ENCODE data around the gene CNOT2.
A peak's percentile ranks its signal among the peaks of the same experiment; 100 is the strongest.

The CNOT2 gene

DNA sequence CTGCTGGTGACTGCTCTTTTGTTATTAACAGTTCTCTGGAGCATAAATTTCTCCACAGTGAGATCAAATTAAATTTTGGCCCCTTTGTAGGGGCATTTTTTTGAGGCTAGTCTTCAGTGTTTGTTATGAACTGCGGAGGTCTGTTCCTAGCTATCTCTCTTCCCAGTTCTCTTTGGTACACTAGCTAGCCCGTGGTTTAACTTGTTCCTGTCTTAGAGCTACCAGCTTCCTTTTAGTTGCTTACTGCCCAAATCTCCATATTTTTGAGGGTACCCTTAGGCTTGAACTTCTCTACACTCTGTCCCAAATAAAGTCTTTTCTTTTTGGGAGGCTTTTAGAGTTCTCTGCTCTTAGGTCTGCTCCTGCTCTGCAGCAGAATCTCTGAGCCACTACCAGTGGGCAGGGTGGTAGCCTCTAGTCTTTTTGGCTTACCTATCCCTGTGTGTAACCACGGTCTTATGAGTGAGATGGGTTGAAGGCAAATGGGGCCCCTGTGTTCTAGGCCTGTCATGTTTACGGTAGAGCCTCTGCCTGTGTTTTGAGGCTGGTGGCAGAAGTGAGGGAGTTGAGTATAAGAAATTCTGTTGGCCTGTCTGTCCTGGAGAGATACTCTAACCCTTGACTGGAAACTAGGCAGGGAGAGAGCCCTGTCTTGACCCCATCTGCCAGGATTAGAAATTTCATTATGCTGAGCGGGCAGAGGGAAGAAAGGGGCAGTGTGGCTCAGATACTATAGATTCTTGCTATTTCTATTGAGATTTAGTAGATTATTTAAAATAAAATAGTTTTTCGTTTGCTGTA, 21.0 kb downstream of the CNOT2 start:
- peak overlapping the region; percentile 34 for H3K4me2 ChIP-seq (ENCODE audit: low read depth, low read length, poor library complexity, severe bottlenecking)

DNA sequence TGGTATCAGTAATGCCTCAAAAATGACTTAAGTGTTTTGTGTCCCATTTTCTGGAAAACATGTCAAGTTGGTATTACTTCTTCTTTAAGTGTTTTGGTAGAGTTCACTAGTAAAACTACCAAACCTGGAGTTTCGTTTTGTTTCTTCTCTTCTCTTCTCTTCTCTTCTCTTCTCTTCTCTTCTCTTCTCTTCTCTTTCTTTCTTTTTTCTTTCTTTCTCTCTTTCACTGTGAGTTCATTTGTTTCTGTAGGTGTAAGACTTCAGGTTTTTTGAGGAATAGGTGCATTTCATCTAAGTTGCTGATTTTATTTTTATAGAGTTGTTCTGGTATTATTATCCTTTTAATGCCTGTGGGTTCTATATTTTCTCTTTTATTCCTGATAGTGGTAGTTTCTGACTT, 21.9 kb downstream of the CNOT2 start:
- no peak overlapping the region for H2AFZ ChIP-seq (ENCODE audit: low read depth, low read length, severe bottlenecking)
- peaks cover 14% of the 10 kb centered on the region; the same call in 1 of the 2 replicates for H3F3A ChIP-seq (ENCODE audit: insufficient read depth)
- peak overlapping the region; percentile 34 for H3K4me2 ChIP-seq (ENCODE audit: low read depth, low read length, poor library complexity, severe bottlenecking)
- peaks cover 3% of the 10 kb centered on the region; the same call in 1 of the 2 replicates for H3K36me3 ChIP-seq (ENCODE audit: low read length)
- H3K9me3 ChIP-seq (ENCODE audit: insufficient read depth, low read length), result no peaks in the 10 kb centered on the region
- no peak overlapping the region for H3K27ac ChIP-seq (ENCODE audit: low read depth, low read length)
- H3K9me2 ChIP-seq (replicated peaks; ENCODE audit: insufficient read depth, low read length), result no peaks in the 10 kb centered on the region
- peaks cover 100% of the 10 kb centered on the region for H3K79me2 ChIP-seq (ENCODE audit: insufficient read depth, low read length)
- TF ChIP-seq, protein P1, sequence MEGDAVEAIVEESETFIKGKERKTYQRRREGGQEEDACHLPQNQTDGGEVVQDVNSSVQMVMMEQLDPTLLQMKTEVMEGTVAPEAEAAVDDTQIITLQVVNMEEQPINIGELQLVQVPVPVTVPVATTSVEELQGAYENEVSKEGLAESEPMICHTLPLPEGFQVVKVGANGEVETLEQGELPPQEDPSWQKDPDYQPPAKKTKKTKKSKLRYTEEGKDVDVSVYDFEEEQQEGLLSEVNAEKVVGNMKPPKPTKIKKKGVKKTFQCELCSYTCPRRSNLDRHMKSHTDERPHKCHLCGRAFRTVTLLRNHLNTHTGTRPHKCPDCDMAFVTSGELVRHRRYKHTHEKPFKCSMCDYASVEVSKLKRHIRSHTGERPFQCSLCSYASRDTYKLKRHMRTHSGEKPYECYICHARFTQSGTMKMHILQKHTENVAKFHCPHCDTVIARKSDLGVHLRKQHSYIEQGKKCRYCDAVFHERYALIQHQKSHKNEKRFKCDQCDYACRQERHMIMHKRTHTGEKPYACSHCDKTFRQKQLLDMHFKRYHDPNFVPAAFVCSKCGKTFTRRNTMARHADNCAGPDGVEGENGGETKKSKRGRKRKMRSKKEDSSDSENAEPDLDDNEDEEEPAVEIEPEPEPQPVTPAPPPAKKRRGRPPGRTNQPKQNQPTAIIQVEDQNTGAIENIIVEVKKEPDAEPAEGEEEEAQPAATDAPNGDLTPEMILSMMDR (IDR thresholded peaks at IDR 0.05; ENCODE audit: insufficient read depth, low read length, poor library complexity, severe bottlenecking), result no peak
- no peak for TF ChIP-seq EZH2phosphoT487 (conservative IDR thresholded peaks at IDR 0.05; ENCODE audit: low read length)
- no peak overlapping the region for H3K9ac ChIP-seq (ENCODE audit: low read length)
- no peak overlapping the region for H3K4me3 ChIP-seq (ENCODE audit: insufficient read depth, low read length, poor library complexity, severe bottlenecking)
- peaks cover 41% of the 10 kb centered on the region for H4K20me1 ChIP-seq (ENCODE audit: low read depth, low read length)
- no peaks in the 10 kb centered on the region for H3K27me3 ChIP-seq (ENCODE audit: low read length)

More for the DNA sequence above, 21.0 kb downstream of the CNOT2 start:
- Histone ChIP-seq H3F3A (ENCODE audit: insufficient read depth) (peaks cover 13% of the 10 kb centered on the region; the same call in 1 of the 2 replicates), H3K9me3 (ENCODE audit: insufficient read depth, low read length) (no peaks in the 10 kb centered on the region), H3K27ac (ENCODE audit: low read depth, low read length) (peak overlapping the region; percentile 24; the same call in 1 of the 2 replicates), H3K9ac (ENCODE audit: low read length) (no peak overlapping the region), H3K9me2 (replicated peaks; ENCODE audit: insufficient read depth, low read length) (no peaks in the 10 kb centered on the region), H3K27me3 (ENCODE audit: low read length) (no peaks in the 10 kb centered on the region), H3K79me2 (ENCODE audit: insufficient read depth, low read length) (peaks cover 100% of the 10 kb centered on the region), H3K4me3 (ENCODE audit: insufficient read depth, low read length, poor library complexity, severe bottlenecking) (no peak overlapping the region), H3K36me3 (ENCODE audit: low read length) (peaks cover 3% of the 10 kb centered on the region; the same call in 1 of the 2 replicates), H4K20me1 (ENCODE audit: low read depth, low read length) (peaks cover 44% of the 10 kb centered on the region), H2AFZ (ENCODE audit: low read depth, low read length, severe bottlenecking) (no peak overlapping the region)
- TF ChIP-seq, protein P1 (IDR thresholded peaks at IDR 0.05; ENCODE audit: insufficient read depth, low read length, poor library complexity, severe bottlenecking), result no peak

DNA sequence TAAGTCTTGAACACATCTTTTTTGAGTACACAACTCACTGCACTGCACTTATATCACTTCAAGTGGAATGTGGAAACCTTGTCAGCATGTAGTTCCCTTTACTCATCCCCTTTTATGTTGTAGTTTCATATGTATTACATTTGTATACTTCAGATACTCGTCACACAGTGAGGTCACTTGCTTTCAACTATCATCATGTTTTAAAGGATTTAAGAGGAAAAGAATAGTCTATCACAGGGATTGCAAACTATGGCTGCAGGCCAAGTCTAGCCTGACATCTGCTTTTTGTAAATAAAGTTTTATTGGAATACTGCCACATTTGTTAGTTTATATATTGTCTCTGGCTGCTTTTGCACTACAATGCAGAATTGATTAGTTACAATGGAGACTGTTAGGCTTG, 24.3 kb downstream of the CNOT2 start:
- no peak overlapping the region for H3K27ac ChIP-seq (ENCODE audit: low read depth, low read length)
- peaks cover 41% of the 10 kb centered on the region for H4K20me1 ChIP-seq (ENCODE audit: low read depth, low read length)

More for the DNA sequence above, 24.3 kb downstream of the CNOT2 start:
- no peaks in the 10 kb centered on the region for H3K27me3 ChIP-seq (ENCODE audit: low read length)
- no peak overlapping the region for H3K4me2 ChIP-seq (ENCODE audit: low read depth, low read length, poor library complexity, severe bottlenecking)
- H3K9me3 ChIP-seq (ENCODE audit: insufficient read depth, low read length), result no peaks in the 10 kb centered on the region
- H3K9ac ChIP-seq (ENCODE audit: low read length), result no peak overlapping the region
- H3K36me3 ChIP-seq (ENCODE audit: low read length), result peaks cover 6% of the 10 kb centered on the region; the same call in 1 of the 2 replicates
- no peak overlapping the region for H2AFZ ChIP-seq (ENCODE audit: low read depth, low read length, severe bottlenecking)
- H3K9me2 ChIP-seq (replicated peaks; ENCODE audit: insufficient read depth, low read length), result no peaks in the 10 kb centered on the region
- peaks cover 100% of the 10 kb centered on the region for H3K79me2 ChIP-seq (ENCODE audit: insufficient read depth, low read length)
- peaks cover 6% of the 10 kb centered on the region; the same call in 1 of the 2 replicates for H3F3A ChIP-seq (ENCODE audit: insufficient read depth)
- TF ChIP-seq, protein P1 (IDR thresholded peaks at IDR 0.05; ENCODE audit: insufficient read depth, low read length, poor library complexity, severe bottlenecking), result no peak
- no peak for TF ChIP-seq EZH2phosphoT487 (conservative IDR thresholded peaks at IDR 0.05; ENCODE audit: low read length)
- H3K4me3 ChIP-seq (ENCODE audit: insufficient read depth, low read length, poor library complexity, severe bottlenecking), result no peak overlapping the region

Data from SU-DHL-6 (cell line).